Calu3 (cell line): ENCODE results near the gene ARHGEF26. TPM values are rescaled to one million over a fixed set of nuclear protein-coding genes. Genes with fewer than 3 reads are reported as not detected.

Experiments used
- BruUV-seq: library from RNA; stranded (reverse); fragments of 400-500 nt; replicated peaks from 2 replicates; lab custom pipeline; 2021; lab: Mats Ljungman, UMichigan
- CTCF ChIA-PET: fragments of 300-600 bp; sonication (Branson Sonifier 250); formaldehyde crosslinking; loops from one replicate; lab custom pipeline; 2022; ENCODE audit warnings: antibody characterized with exemption; lab: Charles Lee
- DNase-seq: peaks from one replicate; pipeline ENCODE4 v3.0.0; 2022
- H3K27ac Mint-ChIP-seq: one replicate; pipeline ENCODE4 v1.8.0; 2022; ENCODE audit warnings: mixed read lengths; ENCODE audit not compliant: unreplicated experiment
- H3K27me3 Mint-ChIP-seq: one replicate; pipeline ENCODE4 v1.8.0; 2022; ENCODE audit warnings: mixed read lengths; ENCODE audit not compliant: unreplicated experiment
- H3K36me3 Mint-ChIP-seq: one replicate; pipeline ENCODE4 v1.8.0; 2022; ENCODE audit warnings: mild to moderate bottlenecking, moderate library complexity, mixed read lengths; ENCODE audit not compliant: insufficient read depth, unreplicated experiment
- H3K4me1 Mint-ChIP-seq: one replicate; pipeline ENCODE4 v1.8.0; 2022; ENCODE audit warnings: mild to moderate bottlenecking, low read depth, mixed read lengths; ENCODE audit not compliant: unreplicated experiment
- H3K4me3 Mint-ChIP-seq: one replicate; pipeline ENCODE4 v1.8.0; 2022; ENCODE audit warnings: mild to moderate bottlenecking, low read depth, moderate library complexity, mixed read lengths; ENCODE audit not compliant: unreplicated experiment
- H3K9me3 Mint-ChIP-seq: one replicate; pipeline ENCODE4 v1.8.0; 2022; ENCODE audit warnings: low read depth, mixed read lengths; ENCODE audit not compliant: unreplicated experiment
- intact Hi-C: fragments of 100-400 bp; cut with micrococcal nuclease; formaldehyde crosslinking; loops from one replicate; pipeline ENCODE4 v1.10.0; 2022; ENCODE audit not compliant: unreplicated experiment
- total RNA-seq: library from RNA; stranded (reverse); gene quantifications from 2 replicates; pipeline ENCODE4 v1.2.3, GENCODE V29; 2022
- TF ChIP-seq, protein P1 (sequence below): fragments of 200-600 bp; IDR thresholded peaks from one replicate; pipeline ENCODE4 v1.8.0; 2022; ENCODE audit warnings: antibody characterized with exemption; ENCODE audit not compliant: unreplicated experiment

ARHGEF26 gene
- total RNA-seq, 1 experiment from 2014 or later = 21.4 TPM

GRCh38 chr3:154144825-154145465 lies 23.8 kb downstream of the ARHGEF26 start:
- Mint-ChIP-seq H3K27ac (no peak overlapping the region), H3K4me1 (peaks cover 23% of the 10 kb centered on the region), H3K9me3 (no peaks in the 10 kb centered on the region), H3K36me3 (no peaks in the 10 kb centered on the region), H3K27me3 (no peaks in the 10 kb centered on the region), H3K4me3 (no peak overlapping the region)
- DNase-seq = no peak
- TF ChIP-seq, protein P1, sequence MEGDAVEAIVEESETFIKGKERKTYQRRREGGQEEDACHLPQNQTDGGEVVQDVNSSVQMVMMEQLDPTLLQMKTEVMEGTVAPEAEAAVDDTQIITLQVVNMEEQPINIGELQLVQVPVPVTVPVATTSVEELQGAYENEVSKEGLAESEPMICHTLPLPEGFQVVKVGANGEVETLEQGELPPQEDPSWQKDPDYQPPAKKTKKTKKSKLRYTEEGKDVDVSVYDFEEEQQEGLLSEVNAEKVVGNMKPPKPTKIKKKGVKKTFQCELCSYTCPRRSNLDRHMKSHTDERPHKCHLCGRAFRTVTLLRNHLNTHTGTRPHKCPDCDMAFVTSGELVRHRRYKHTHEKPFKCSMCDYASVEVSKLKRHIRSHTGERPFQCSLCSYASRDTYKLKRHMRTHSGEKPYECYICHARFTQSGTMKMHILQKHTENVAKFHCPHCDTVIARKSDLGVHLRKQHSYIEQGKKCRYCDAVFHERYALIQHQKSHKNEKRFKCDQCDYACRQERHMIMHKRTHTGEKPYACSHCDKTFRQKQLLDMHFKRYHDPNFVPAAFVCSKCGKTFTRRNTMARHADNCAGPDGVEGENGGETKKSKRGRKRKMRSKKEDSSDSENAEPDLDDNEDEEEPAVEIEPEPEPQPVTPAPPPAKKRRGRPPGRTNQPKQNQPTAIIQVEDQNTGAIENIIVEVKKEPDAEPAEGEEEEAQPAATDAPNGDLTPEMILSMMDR = no peak
- intact Hi-C loops = no loop called here
- BruUV-seq = no TSS peak
- CTCF ChIA-PET = interaction anchor here (0.6 to 1.5 kb wide), 2 partner anchors 22 to 837 kb away, joined by 3 read pairs; no protein-coding TSS in a partner anchor

DNA sequence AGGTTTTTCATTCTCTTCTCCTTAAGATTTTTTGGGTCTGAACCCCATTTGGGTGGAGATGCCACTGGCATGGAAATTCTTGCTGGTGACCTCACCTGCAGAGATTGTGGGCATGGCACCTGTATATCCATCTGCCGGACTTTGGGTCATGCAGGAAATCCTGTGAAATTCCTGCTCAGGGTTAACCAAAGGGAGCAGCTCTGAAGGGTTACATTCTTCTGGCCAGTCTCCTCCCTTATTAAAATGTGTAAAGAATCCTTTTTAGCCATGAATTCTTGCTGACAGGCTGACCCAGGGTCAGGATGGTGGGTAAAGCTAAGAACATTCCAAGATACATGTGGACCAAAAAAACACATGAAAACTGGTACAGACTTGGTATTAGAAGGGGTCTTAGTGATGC lies 27.4 kb downstream of the ARHGEF26 start:
- no peak overlapping the region for H3K4me3 Mint-ChIP-seq
- H3K9me3 Mint-ChIP-seq = no peaks in the 10 kb centered on the region
- TF ChIP-seq, protein P1 = no peak
- intact Hi-C loops = no loop called here
- H3K4me1 Mint-ChIP-seq = peaks cover 42% of the 10 kb centered on the region
- no TSS peak for BruUV-seq
- H3K27me3 Mint-ChIP-seq = no peaks in the 10 kb centered on the region
- no peak overlapping the region for H3K27ac Mint-ChIP-seq
- DNase-seq = no peak
- no peaks in the 10 kb centered on the region for H3K36me3 Mint-ChIP-seq
- CTCF ChIA-PET = no interaction called here

- no TSS peak for BruUV-seq
Measured at GRCh38 chr3:154149286-154149685, 28.1 kb downstream of the ARHGEF26 start.

GRCh38 chr3:154151969-154152368 lies 30.8 kb downstream of the ARHGEF26 start:
- Mint-ChIP-seq H3K4me1 (peaks cover 34% of the 10 kb centered on the region), H3K36me3 (no peaks in the 10 kb centered on the region), H3K27me3 (no peaks in the 10 kb centered on the region), H3K27ac (no peak overlapping the region), H3K9me3 (no peaks in the 10 kb centered on the region), H3K4me3 (no peak overlapping the region)
- DNase-seq = no peak
- intact Hi-C loops = no loop called here
- no TSS peak for BruUV-seq
- CTCF ChIA-PET = no interaction called here
- TF ChIP-seq, protein P1 = no peak

More at GRCh38 chr3:154149286-154149685, 28.1 kb downstream of the ARHGEF26 start:
- TF ChIP-seq, protein P1 = no peak
- no peaks in the 10 kb centered on the region for H3K27me3 Mint-ChIP-seq
- intact Hi-C loops = no loop called here
- DNase-seq = no peak
- H3K27ac Mint-ChIP-seq = no peak overlapping the region
- no peaks in the 10 kb centered on the region for H3K9me3 Mint-ChIP-seq
- H3K4me3 Mint-ChIP-seq = no peak overlapping the region
- peaks cover 42% of the 10 kb centered on the region for H3K4me1 Mint-ChIP-seq
- CTCF ChIA-PET = interaction anchor here (0.6 kb wide), 1 partner anchor 25 kb away, joined by 5 read pairs; no protein-coding TSS in a partner anchor
- no peaks in the 10 kb centered on the region for H3K36me3 Mint-ChIP-seq
